ENCODE measurements around the gene ZNF609. TPM values are rescaled to one million over a fixed set of nuclear protein-coding genes. Genes with fewer than 3 reads are reported as not detected.

The ZNF609 gene
- total and polyA plus RNA-seq, 10 of the 15 experiments (the other 5 are each of a cell fraction or from before 2014, with no cell fraction given) = 5.1 to 35.3 (median 13.6) TPM

DNA sequence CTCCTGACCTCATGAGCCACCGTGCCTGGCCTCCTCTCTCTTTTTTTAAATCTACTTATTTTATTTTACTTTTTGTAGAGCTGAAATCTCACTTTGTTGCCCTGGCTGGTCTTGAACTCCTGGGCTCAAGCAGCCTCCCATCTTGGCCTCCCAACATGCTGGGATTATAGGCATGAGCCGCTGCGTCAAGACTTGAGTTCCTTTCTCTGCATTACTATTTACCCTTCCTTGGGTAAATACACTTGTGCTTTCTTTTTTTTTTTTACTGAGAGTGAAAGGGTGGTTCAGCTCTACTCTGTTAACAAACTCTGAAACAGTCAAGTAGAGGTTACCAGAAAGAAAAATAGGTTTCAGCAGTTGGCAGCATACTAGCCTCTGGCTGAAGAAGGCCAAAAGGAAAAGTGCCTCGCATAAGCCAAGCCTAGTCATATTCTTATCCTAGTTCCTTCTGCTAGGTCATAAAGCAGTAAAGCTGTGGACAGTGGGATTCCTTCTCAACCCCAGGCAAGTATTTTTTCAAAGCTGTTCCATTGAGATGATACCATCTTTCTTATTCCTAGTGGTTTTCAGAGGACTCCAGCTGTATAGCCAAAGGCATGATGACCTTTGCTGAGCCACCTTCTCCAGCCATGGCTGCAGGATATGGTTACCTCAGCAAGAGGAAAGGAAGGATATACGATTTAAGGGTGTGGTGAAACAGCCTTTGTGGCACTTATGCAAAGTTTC lies 179.9 kb downstream of the ZNF609 start (continued):
- TF ChIP-seq, protein P1, sequence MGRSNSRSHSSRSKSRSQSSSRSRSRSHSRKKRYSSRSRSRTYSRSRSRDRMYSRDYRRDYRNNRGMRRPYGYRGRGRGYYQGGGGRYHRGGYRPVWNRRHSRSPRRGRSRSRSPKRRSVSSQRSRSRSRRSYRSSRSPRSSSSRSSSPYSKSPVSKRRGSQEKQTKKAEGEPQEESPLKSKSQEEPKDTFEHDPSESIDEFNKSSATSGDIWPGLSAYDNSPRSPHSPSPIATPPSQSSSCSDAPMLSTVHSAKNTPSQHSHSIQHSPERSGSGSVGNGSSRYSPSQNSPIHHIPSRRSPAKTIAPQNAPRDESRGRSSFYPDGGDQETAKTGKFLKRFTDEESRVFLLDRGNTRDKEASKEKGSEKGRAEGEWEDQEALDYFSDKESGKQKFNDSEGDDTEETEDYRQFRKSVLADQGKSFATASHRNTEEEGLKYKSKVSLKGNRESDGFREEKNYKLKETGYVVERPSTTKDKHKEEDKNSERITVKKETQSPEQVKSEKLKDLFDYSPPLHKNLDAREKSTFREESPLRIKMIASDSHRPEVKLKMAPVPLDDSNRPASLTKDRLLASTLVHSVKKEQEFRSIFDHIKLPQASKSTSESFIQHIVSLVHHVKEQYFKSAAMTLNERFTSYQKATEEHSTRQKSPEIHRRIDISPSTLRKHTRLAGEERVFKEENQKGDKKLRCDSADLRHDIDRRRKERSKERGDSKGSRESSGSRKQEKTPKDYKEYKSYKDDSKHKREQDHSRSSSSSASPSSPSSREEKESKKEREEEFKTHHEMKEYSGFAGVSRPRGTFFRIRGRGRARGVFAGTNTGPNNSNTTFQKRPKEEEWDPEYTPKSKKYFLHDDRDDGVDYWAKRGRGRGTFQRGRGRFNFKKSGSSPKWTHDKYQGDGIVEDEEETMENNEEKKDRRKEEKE (IDR thresholded peaks at IDR 0.05) = no peak
- no peak for TF ChIP-seq MTA3 (IDR thresholded peaks at IDR 0.05; ENCODE audit: borderline replicate concordance, low read length)
- TF ChIP-seq, protein P2, sequence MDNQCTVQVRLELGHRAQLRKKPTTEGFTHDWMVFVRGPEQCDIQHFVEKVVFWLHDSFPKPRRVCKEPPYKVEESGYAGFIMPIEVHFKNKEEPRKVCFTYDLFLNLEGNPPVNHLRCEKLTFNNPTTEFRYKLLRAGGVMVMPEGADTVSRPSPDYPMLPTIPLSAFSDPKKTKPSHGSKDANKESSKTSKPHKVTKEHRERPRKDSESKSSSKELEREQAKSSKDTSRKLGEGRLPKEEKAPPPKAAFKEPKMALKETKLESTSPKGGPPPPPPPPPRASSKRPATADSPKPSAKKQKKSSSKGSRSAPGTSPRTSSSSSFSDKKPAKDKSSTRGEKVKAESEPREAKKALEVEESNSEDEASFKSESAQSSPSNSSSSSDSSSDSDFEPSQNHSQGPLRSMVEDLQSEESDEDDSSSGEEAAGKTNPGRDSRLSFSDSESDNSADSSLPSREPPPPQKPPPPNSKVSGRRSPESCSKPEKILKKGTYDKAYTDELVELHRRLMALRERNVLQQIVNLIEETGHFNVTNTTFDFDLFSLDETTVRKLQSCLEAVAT (IDR thresholded peaks at IDR 0.05) = no peak

DNA sequence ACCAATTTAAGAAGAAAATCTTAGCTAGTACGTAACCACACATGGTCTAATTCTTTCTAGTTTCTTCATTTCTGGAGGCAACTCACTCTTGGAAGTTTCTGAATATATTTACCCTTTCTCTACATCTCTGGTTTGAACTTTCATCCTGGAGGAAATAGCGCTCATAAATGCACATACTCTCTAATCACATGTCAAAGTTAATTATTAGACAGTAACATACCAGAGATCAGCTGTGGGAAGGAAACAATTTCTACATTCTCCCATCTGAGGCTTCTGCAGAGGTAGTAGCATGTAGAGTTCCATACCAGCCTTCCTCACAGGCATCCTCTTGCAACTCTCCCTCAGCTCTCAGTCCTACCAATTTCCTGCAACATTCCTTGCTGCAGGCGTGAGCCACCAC lies 182.5 kb downstream of the ZNF609 start:
- SMC1A ChIA-PET (ENCODE audit: uncharacterized antibody, unreplicated experiment) = interaction anchor here (0.8 to 7.4 kb wide), 10 partner anchors 7 to 183 kb away, joined by 3 to 140 read pairs (median 4); no protein-coding TSS in a partner anchor
- H3K27ac ChIP-seq (ENCODE audit: control insufficient read depth, insufficient read depth) = no peak overlapping the region
- no peak for ATAC-seq
- no peak overlapping the region for H3K4me3 ChIP-seq
- H3K36me3 ChIP-seq (ENCODE audit: control insufficient read depth in 2 of 2, insufficient read depth in 2 of 2, low read length in 1 of 2) = peaks cover 0 to 14% of the 10 kb centered on the region in 2 experiments; a peak in 3 of 4 replicates
- CTCF ChIA-PET = interaction anchor here (1.1 to 3.5 kb wide), 5 partner anchors 9 to 256 kb away, joined by 3 to 21 read pairs (median 4); no protein-coding TSS in a partner anchor
- in situ Hi-C loops (cut with MboI) = no loop called here
- H3K9me3 ChIP-seq (replicated peaks; ENCODE audit: control insufficient read depth, insufficient read depth, low read length) = no peaks in the 10 kb centered on the region; the same call in 1 of the 3 replicates
- POLR2A ChIA-PET = interaction anchor here (1.1 to 3.3 kb wide), 5 partner anchors 8 to 25 kb away, joined by 3 to 33 read pairs (median 8); no protein-coding TSS in a partner anchor
- H3K79me2 ChIP-seq (ENCODE audit: control insufficient read depth, insufficient read depth, low read length) = peaks cover 18% of the 10 kb centered on the region
- FAIRE-seq = no peak
- H2AFZ ChIP-seq (ENCODE audit: control insufficient read depth, low read depth, low read length) = no peak overlapping the region
- H3K27me3 ChIP-seq (replicated peaks in 1 of 2; ENCODE audit: control insufficient read depth in 2 of 2, insufficient read depth in 2 of 2, low read length in 1 of 2) = no peaks in the 10 kb centered on the region
- WGBS (ENCODE audit: insufficient coverage, insufficient replicate concordance, low lambda C conversion rate, missing lambda C conversion rate) = 97% methylated on average over 3 of the region's 3 CpGs
- peaks cover 13% of the 10 kb centered on the region for H3K4me1 ChIP-seq (ENCODE audit: control insufficient read depth, insufficient read depth, low read length)
- no peak for DNase-seq (ENCODE audit: low read depth, low spot score)
- H3K9ac ChIP-seq (ENCODE audit: control insufficient read depth, insufficient read depth, low read length) = no peak overlapping the region
- no TSS peak for BruUV-seq (replicated peaks)
- H4K20me1 ChIP-seq (ENCODE audit: control insufficient read depth, insufficient read depth) = no peaks in the 10 kb centered on the region
- RAD21 ChIA-PET (ENCODE audit: unreplicated experiment) = interaction anchor here (1.0 to 7.8 kb wide), 7 partner anchors 8 to 195 kb away, joined by 3 to 93 read pairs (median 5); no protein-coding TSS in a partner anchor
- no peak overlapping the region for H3K4me2 ChIP-seq (ENCODE audit: control insufficient read depth, insufficient read depth)
- intact Hi-C loops (cut with micrococcal nuclease; ENCODE audit: unreplicated experiment) = no loop called here
- TF ChIP-seq NRF1 (conservative IDR thresholded peaks at IDR 0.05; ENCODE audit: low read depth, low read length) (no peak), STAT1 (conservative IDR thresholded peaks at IDR 0.05) (no peak), PML (IDR thresholded peaks at IDR 0.05; ENCODE audit: low read length) (no peak), POLR2AphosphoS2 (IDR thresholded peaks at IDR 0.05; ENCODE audit: low read depth, low read length) (no peak), ZNF217 (IDR thresholded peaks at IDR 0.05) (no peak), ZNF274 (IDR thresholded peaks at IDR 0.05; ENCODE audit: insufficient read depth, insufficient read length) (no peak), NR2F1 (conservative IDR thresholded peaks at IDR 0.05) (no peak), POLR2AphosphoS5 (IDR thresholded peaks at IDR 0.05; ENCODE audit: low read length) (no peak), ZNF207 (IDR thresholded peaks at IDR 0.05; ENCODE audit: borderline replicate concordance) (no peak), DPF2 (IDR thresholded peaks at IDR 0.05) (no peak)
- TF ChIP-seq, protein P3, sequence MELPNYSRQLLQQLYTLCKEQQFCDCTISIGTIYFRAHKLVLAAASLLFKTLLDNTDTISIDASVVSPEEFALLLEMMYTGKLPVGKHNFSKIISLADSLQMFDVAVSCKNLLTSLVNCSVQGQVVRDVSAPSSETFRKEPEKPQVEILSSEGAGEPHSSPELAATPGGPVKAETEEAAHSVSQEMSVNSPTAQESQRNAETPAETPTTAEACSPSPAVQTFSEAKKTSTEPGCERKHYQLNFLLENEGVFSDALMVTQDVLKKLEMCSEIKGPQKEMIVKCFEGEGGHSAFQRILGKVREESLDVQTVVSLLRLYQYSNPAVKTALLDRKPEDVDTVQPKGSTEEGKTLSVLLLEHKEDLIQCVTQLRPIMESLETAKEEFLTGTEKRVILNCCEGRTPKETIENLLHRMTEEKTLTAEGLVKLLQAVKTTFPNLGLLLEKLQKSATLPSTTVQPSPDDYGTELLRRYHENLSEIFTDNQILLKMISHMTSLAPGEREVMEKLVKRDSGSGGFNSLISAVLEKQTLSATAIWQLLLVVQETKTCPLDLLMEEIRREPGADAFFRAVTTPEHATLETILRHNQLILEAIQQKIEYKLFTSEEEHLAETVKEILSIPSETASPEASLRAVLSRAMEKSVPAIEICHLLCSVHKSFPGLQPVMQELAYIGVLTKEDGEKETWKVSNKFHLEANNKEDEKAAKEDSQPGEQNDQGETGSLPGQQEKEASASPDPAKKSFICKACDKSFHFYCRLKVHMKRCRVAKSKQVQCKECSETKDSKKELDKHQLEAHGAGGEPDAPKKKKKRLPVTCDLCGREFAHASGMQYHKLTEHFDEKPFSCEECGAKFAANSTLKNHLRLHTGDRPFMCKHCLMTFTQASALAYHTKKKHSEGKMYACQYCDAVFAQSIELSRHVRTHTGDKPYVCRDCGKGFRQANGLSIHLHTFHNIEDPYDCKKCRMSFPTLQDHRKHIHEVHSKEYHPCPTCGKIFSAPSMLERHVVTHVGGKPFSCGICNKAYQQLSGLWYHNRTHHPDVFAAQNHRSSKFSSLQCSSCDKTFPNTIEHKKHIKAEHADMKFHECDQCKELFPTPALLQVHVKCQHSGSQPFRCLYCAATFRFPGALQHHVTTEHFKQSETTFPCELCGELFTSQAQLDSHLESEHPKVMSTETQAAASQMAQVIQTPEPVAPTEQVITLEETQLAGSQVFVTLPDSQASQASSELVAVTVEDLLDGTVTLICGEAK (IDR thresholded peaks at IDR 0.05; ENCODE audit: borderline replicate concordance) = no peak
